ENCODE data around the gene NDUFS7. TPM values are rescaled to one million over a fixed set of nuclear protein-coding genes. Genes with fewer than 3 reads are reported as not detected.
A peak's percentile ranks its signal among the peaks of the same experiment; 100 is the strongest.

Gene NDUFS7
- total and polyA plus RNA-seq, 2 experiments from 2014 or later, result 264 to 455 TPM

GRCh38 chr19:1356508-1356865, 27.2 kb upstream of the NDUFS7 start:
- Histone ChIP-seq H3K27ac (no peak overlapping the region), H3K9me3 (ENCODE audit: low read depth) (no peaks in the 10 kb centered on the region), H3K36me3 (peaks cover 8% of the 10 kb centered on the region), H3K4me1 (ENCODE audit: low read depth) (peaks cover 10% of the 10 kb centered on the region), H3K4me3 (no peak overlapping the region), H3K27me3 (no peaks in the 10 kb centered on the region)
- no peak for TF ChIP-seq CTCF (IDR thresholded peaks at IDR 0.05; ENCODE audit: low read depth, low read length)
- DNase-seq (ENCODE audit: low read depth in 1 of 2, low spot score in 1 of 2), result peak in 1 of 2 donors; percentile 37

GRCh38 chr19:1357531-1358109, 26.1 kb upstream of the NDUFS7 start:
- TF ChIP-seq CTCF (IDR thresholded peaks at IDR 0.05; ENCODE audit: low read depth, low read length), result no peak
- H3K4me1 ChIP-seq (ENCODE audit: low read depth), result peaks cover 8% of the 10 kb centered on the region
- H3K27me3 ChIP-seq, result no peaks in the 10 kb centered on the region
- peaks cover 14% of the 10 kb centered on the region for H3K36me3 ChIP-seq
- no peak overlapping the region for H3K27ac ChIP-seq
- H3K9me3 ChIP-seq (ENCODE audit: low read depth), result no peaks in the 10 kb centered on the region
- no peak for DNase-seq (ENCODE audit: low read depth in 1 of 2, low spot score in 1 of 2)
- no peak overlapping the region for H3K4me3 ChIP-seq

GRCh38 chr19:1360126-1360817, 23.4 kb upstream of the NDUFS7 start:
- Histone ChIP-seq H3K27me3 (no peaks in the 10 kb centered on the region), H3K9me3 (ENCODE audit: low read depth) (no peaks in the 10 kb centered on the region), H3K4me1 (ENCODE audit: low read depth) (peaks cover 3% of the 10 kb centered on the region), H3K4me3 (no peak overlapping the region), H3K36me3 (peaks cover 27% of the 10 kb centered on the region), H3K27ac (no peak overlapping the region)
- DNase-seq (ENCODE audit: low read depth in 1 of 2, low spot score in 1 of 2), result no peak
- TF ChIP-seq CTCF (IDR thresholded peaks at IDR 0.05; ENCODE audit: low read depth, low read length), result no peak

GRCh38 chr19:1360818-1361461, 22.8 kb upstream of the NDUFS7 start:
- peaks cover 27% of the 10 kb centered on the region for H3K36me3 ChIP-seq

More at GRCh38 chr19:1360818-1361461, 22.8 kb upstream of the NDUFS7 start:
- no peak overlapping the region for H3K4me3 ChIP-seq
- H3K27me3 ChIP-seq, result no peaks in the 10 kb centered on the region
- peaks cover 1% of the 10 kb centered on the region for H3K4me1 ChIP-seq (ENCODE audit: low read depth)
- no peaks in the 10 kb centered on the region for H3K9me3 ChIP-seq (ENCODE audit: low read depth)
- no peak overlapping the region for H3K27ac ChIP-seq
- DNase-seq (ENCODE audit: low read depth in 1 of 2, low spot score in 1 of 2), result peak in 1 of 2 donors; percentile 93
- no peak for TF ChIP-seq CTCF (IDR thresholded peaks at IDR 0.05; ENCODE audit: low read depth, low read length)
